ENCODE results near the gene HOXB1. TPM values are rescaled to one million over a fixed set of nuclear protein-coding genes. Genes with fewer than 3 reads are reported as not detected.

HOXB1 gene
- total RNA-seq, 2 donors from 2014 or later: not detected

GRCh38 chr17:48506246-48506645, 24.6 kb downstream of the HOXB1 start:
- DNase-seq: no peak
- intact Hi-C loops (cut with DNase I): no loop called here
- ATAC-seq: no peak

GRCh38 chr17:48505788-48506187, 25.0 kb downstream of the HOXB1 start:
- intact Hi-C loops (cut with DNase I): no loop called here
- DNase-seq: no peak
- peak in 1 of 2 donors; percentile 61 for ATAC-seq

GRCh38 chr17:48504953-48505352, 25.9 kb downstream of the HOXB1 start:
- DNase-seq (no peak), ATAC-seq (no peak)
- intact Hi-C loops (cut with DNase I): no loop called here

- no peak for DNase-seq
- intact Hi-C loops (cut with DNase I): no loop called here
Observed at GRCh38 chr17:48503747-48504146, 27.1 kb downstream of the HOXB1 start.

GRCh38 chr17:48502901-48503300, 27.9 kb downstream of the HOXB1 start:
- ATAC-seq: no peak
- no peak for DNase-seq
- intact Hi-C loops (cut with DNase I): no loop called here

More at GRCh38 chr17:48503747-48504146, 27.1 kb downstream of the HOXB1 start:
- no peak for ATAC-seq

GRCh38 chr17:48502312-48502711, 28.5 kb downstream of the HOXB1 start:
- no peak for ATAC-seq
- no peak for DNase-seq
- intact Hi-C loops (cut with DNase I): no loop called here

- intact Hi-C loops (cut with DNase I): no loop called here
- ATAC-seq: no peak
- no peak for DNase-seq
Observed at GRCh38 chr17:48500435-48501426, 30.1 kb downstream of the HOXB1 start.

- DNase-seq (no peak), ATAC-seq (no peak)
- intact Hi-C loops (cut with DNase I): no loop called here
Observed at GRCh38 chr17:48499735-48500434, 30.9 kb downstream of the HOXB1 start.

GRCh38 chr17:48499248-48499647, 31.6 kb downstream of the HOXB1 start:
- ATAC-seq: no peak
- intact Hi-C loops (cut with DNase I): no loop called here
- no peak for DNase-seq

- DNase-seq: no peak
- ATAC-seq: no peak
- intact Hi-C loops (cut with DNase I): no loop called here
Observed at GRCh38 chr17:48498164-48498850, 32.5 kb downstream of the HOXB1 start.

GRCh38 chr17:48497103-48497502, 33.7 kb downstream of the HOXB1 start:
- ATAC-seq: no peak
- intact Hi-C loops (cut with DNase I): no loop called here
- DNase-seq: no peak

GRCh38 chr17:48494335-48494734, 36.5 kb downstream of the HOXB1 start:
- ATAC-seq: peak in 1 of 2 donors; percentile 50
- intact Hi-C loops (cut with DNase I): loop anchor here in 1 of 2 donors (5.0 kb wide), 1 partner anchor 98 kb away; the partner anchor contains the start of genes HOXB3 and HOXB5
- DNase-seq: no peak

GRCh38 chr17:48492401-48493298, 38.2 kb downstream of the HOXB1 start:
- ATAC-seq: peak; percentile 97
- intact Hi-C loops (cut with DNase I): loop anchor here in 1 of 2 donors (5.0 kb wide), 1 partner anchor 100 kb away; the partner anchor contains the start of genes HOXB3 and HOXB5
- peak; percentile 70 for DNase-seq

GRCh38 chr17:48491527-48492273, 39.1 kb downstream of the HOXB1 start:
- ATAC-seq (no peak), DNase-seq (no peak)
- intact Hi-C loops (cut with DNase I): loop anchor here in 1 of 2 donors (5.0 kb wide), 1 partner anchor 101 kb away; the partner anchor contains the start of genes HOXB3 and HOXB5

GRCh38 chr17:48490451-48490892, 40.3 kb downstream of the HOXB1 start:
- intact Hi-C loops (cut with DNase I): loop anchor here in 1 of 2 donors (5.0 kb wide), 1 partner anchor 102 kb away; the partner anchor contains the start of genes HOXB3 and HOXB5
- ATAC-seq (no peak), DNase-seq (no peak)

GRCh38 chr17:48489781-48490180, 41.0 kb downstream of the HOXB1 start:
- no peak for DNase-seq
- intact Hi-C loops (cut with DNase I): loop anchor here in 1 of 2 donors (5.0 kb wide), 1 partner anchor 103 kb away; the partner anchor contains the start of genes HOXB3 and HOXB5
- no peak for ATAC-seq

- ATAC-seq: no peak
- no peak for DNase-seq
- intact Hi-C loops (cut with DNase I): no loop called here
Observed at GRCh38 chr17:48488548-48489106, 42.2 kb downstream of the HOXB1 start.
